ENCODE data around the gene GCNA.

- TF ChIP-seq POLR2AphosphoS5 (IDR thresholded peaks at IDR 0.05; ENCODE audit: low read depth, low read length) = no peak
- TF ChIP-seq TAF1 (IDR thresholded peaks at IDR 0.05; ENCODE audit: borderline replicate concordance, low read depth, low read length) = no peak
These were observed 44.8 kb upstream of the GCNA start for GRCh38 chrX:71533516-71533850.

All from GM12892 (cell line).